HL-60 (cell line): ENCODE results near the gene MCUB.

Experiments
- DNase-seq, 2 experiments: peaks; one replicate each; pipeline ENCODE4 v3.0.0-alpha.2; 2010 to 2020; ENCODE audit warnings: low read depth in 1 of 2, low spot score in 1 of 2
- H3K27ac ChIP-seq: fragments of 250-450 bp; sonication (Bioruptor Pico); replicated peaks from 2 replicates; pipeline ENCODE4 v1.5.1; 2020; ENCODE audit warnings: mild to moderate bottlenecking, moderate library complexity
- H3K27me3 ChIP-seq: fragments of 250-450 bp; sonication (Bioruptor Pico); 2 replicates; pipeline ENCODE4 v1.5.1; 2021; ENCODE audit warnings: mild to moderate bottlenecking, moderate library complexity; ENCODE audit not compliant: insufficient read depth, poor library complexity, severe bottlenecking
- H3K4me3 ChIP-seq: replicated peaks from 2 replicates; pipeline ENCODE4 v1.5.1; 2011; ENCODE audit warnings: mild to moderate bottlenecking, control low read depth, low read length; ENCODE audit not compliant: insufficient read depth
- CTCF ChIP-seq: IDR thresholded peaks from one replicate; pipeline ENCODE4 v1.5.1; 2011; ENCODE audit warnings: low read length, control low read depth, inconsistent platforms; ENCODE audit not compliant: insufficient read depth
- GABPA ChIP-seq: IDR thresholded peaks from 2 replicates; pipeline ENCODE4 v1.6.1; 2012; ENCODE audit warnings: low read depth
- POLR2AphosphoS5 ChIP-seq: IDR thresholded peaks from 2 replicates; pipeline ENCODE4 v1.6.1; 2012; ENCODE audit warnings: low read depth
- REST ChIP-seq: IDR thresholded peaks from 2 replicates; pipeline ENCODE4 v1.6.1; 2012; ENCODE audit warnings: low read depth; ENCODE audit not compliant: insufficient replicate concordance
- SPI1 ChIP-seq: IDR thresholded peaks from 2 replicates; pipeline ENCODE4 v1.6.1; 2012; ENCODE audit warnings: low read depth, mild to moderate bottlenecking, borderline replicate concordance

The MCUB gene

GRCh38 chr4:109648997-109649575 is 89.0 kb downstream of the MCUB start:
- Histone ChIP-seq H3K27ac (no peak overlapping the region), H3K27me3 (peaks cover 2% of the 10 kb centered on the region), H3K4me3 (no peak overlapping the region)
- no peak for TF ChIP-seq REST
- TF ChIP-seq GABPA, result no peak
- no peak for TF ChIP-seq POLR2AphosphoS5
- no peak for TF ChIP-seq CTCF
- TF ChIP-seq SPI1, result no peak
- DNase-seq, result no peak

- no peak for DNase-seq
- Histone ChIP-seq H3K27me3 (peaks cover 2% of the 10 kb centered on the region), H3K4me3 (no peak overlapping the region), H3K27ac (no peak overlapping the region)
- no peak for TF ChIP-seq CTCF
- TF ChIP-seq POLR2AphosphoS5, result no peak
- no peak for TF ChIP-seq GABPA
- TF ChIP-seq REST, result no peak
- TF ChIP-seq SPI1, result no peak
Measured at GRCh38 chr4:109649872-109650271, 89.8 kb downstream of the MCUB start.

- Histone ChIP-seq H3K27me3 (peaks cover 2% of the 10 kb centered on the region), H3K4me3 (no peak overlapping the region), H3K27ac (no peak overlapping the region)
- no peak for DNase-seq
- no peak for TF ChIP-seq GABPA
- TF ChIP-seq POLR2AphosphoS5, result no peak
- no peak for TF ChIP-seq SPI1
- TF ChIP-seq REST, result no peak
- TF ChIP-seq CTCF, result no peak
Measured at GRCh38 chr4:109655396-109655795, 95.3 kb downstream of the MCUB start.
